B cell (primary cell): Measurements from ENCODE around the gene GPT2.

Experiments used
- CTCF ChIP-seq: fragments of 200-600 bp; IDR thresholded peaks from one replicate; pipeline ENCODE4 v1.8.0; 2022; ENCODE audit warnings: antibody characterized with exemption, mild to moderate bottlenecking
- EZH2 ChIP-seq: IDR thresholded peaks from 2 replicates; pipeline ENCODE4 v1.6.1; 2012; ENCODE audit warnings: borderline replicate concordance, low read depth, mild to moderate bottlenecking, moderate library complexity, low read length; ENCODE audit not compliant: insufficient read depth, poor library complexity, severe bottlenecking

GRCh38 chr16:46975908-46976470 lies 91.8 kb downstream of the GPT2 start:
- TF ChIP-seq CTCF: no peak
- no peak for TF ChIP-seq EZH2
